Heart left ventricle (tissue), 16 donors: ENCODE measurements around the gene CAMTA1. TPM values are rescaled to one million over a fixed set of nuclear protein-coding genes. Genes with fewer than 3 reads are reported as not detected.
A peak's percentile ranks its signal among the peaks of the same experiment; 100 is the strongest.

ENCODE experiments used
- ATAC-seq, 4 donors: fragments of 200-7000 bp; cut with Tn5 transposase; one replicate each; pipeline ENCODE4 v1.9.1; 2020 to 2022; ENCODE audit warnings: moderate library complexity in 4 of 4, mild to moderate bottlenecking in 3 of 4, moderate number of reproducible peaks in 1 of 4
- DNase-seq, 5 donors: peaks; one replicate each; pipeline ENCODE4 v3.0.0-alpha.2; 2020
- H3K27ac ChIP-seq, 12 donors: fragments of 200-600 bp; sonication (generic) in 4 of 12; one replicate each; pipeline versions ENCODE4 v1.5.0 to v1.8.0; 2016 to 2022; ENCODE audit warnings: mild to moderate bottlenecking in 2 of 12
- H3K27me3 ChIP-seq, 9 donors: fragments of 200-600 bp; sonication (generic) in 2 of 9; one replicate each; pipeline versions ENCODE4 v1.5.1 to v1.8.0; 2016 to 2022; ENCODE audit warnings: mild to moderate bottlenecking in 3 of 9
- H3K36me3 ChIP-seq, 9 donors: fragments of 200-600 bp; sonication (generic) in 2 of 9; one replicate each; pipeline versions ENCODE4 v1.5.0 to v1.8.0; 2018 to 2022; ENCODE audit warnings: mild to moderate bottlenecking in 2 of 9
- H3K4me1 ChIP-seq, 12 donors: fragments of 200-600 bp; sonication (generic) in 4 of 12; one replicate each; pipeline versions ENCODE4 v1.5.0 to v1.8.0; 2016 to 2022; ENCODE audit warnings: mild to moderate bottlenecking in 3 of 12
- H3K4me3 ChIP-seq, 12 donors: fragments of 200-600 bp; sonication (generic) in 4 of 12; one replicate each; pipeline versions ENCODE4 v1.5.0 to v1.8.0; 2017 to 2022; ENCODE audit warnings: mild to moderate bottlenecking in 9 of 12, moderate library complexity in 4 of 12
- H3K9me3 ChIP-seq, 12 donors: fragments of 200-600 bp; sonication (generic) in 4 of 12; one replicate each; pipeline versions ENCODE4 v1.5.0 to v1.8.0; 2016 to 2022; ENCODE audit warnings: mild to moderate bottlenecking in 1 of 12
- CTCF ChIP-seq, 12 donors: fragments of 200-600 bp; sonication (generic) in 4 of 12; IDR thresholded peaks; one replicate each; pipeline versions ENCODE4 v1.5.0 to v1.8.0; 2018 to 2022; ENCODE audit warnings: antibody characterized with exemption in 12 of 12, mild to moderate bottlenecking in 5 of 12
- POLR2A ChIP-seq, 2 donors: fragments of 450-650 bp; IDR thresholded peaks; one replicate each; pipeline ENCODE4 v1.6.1; 2017; ENCODE audit warnings: antibody characterized with exemption in 2 of 2, mild to moderate bottlenecking in 2 of 2, moderate library complexity in 2 of 2
- WGBS, 4 donors: extraction: QIAGEN DNeasy Blood & Tissue Kit in 2 of 4; methylation state at CpG; one replicate each; pipeline versions ENCODE4 v1.1.5 to v1.1.7; 2013 to 2018; 5-methylcytosine and 5-hydroxymethylcytosine counted together
- intact Hi-C, 10 donors: fragments of 100-400 bp; cut with DNase I; formaldehyde crosslinking; loops; one replicate each; pipeline versions ENCODE4 v1.11.1 to v1.14.2; 2022
- polyA plus RNA-seq, 2 donors: library from polyadenylated mRNA; stranded (reverse); fragments of 200-250 nt; gene quantifications; one replicate each; pipeline ENCODE4 v1.2.3, GENCODE V29; 2013
- total RNA-seq, 9 donors: library from RNA; depleted of rRNA in 2 of 9; stranded (reverse); fragments of >200 nt in 2 of 9; fragmentation: NEBNext Ultra II Directional in 3 of 9; extraction: Animal tissue kit (Norgen Biotek cat#: 25700) in 3 of 9; gene quantifications; one replicate each; pipeline versions ENCODE4 v1.1.0 to v1.2.4, GENCODE V29; 2016 to 2023
- donor health status: ischemic (EF 13 %, LVEDD 7.1; RV severe dilation, severe dysfunction).
- donor health status: healthy with polysubstance abuse.
- donor health status: DM: no; HTN: yes; CAD: no.
- donor health status: DM: no; HTN: no; CAD: no.
- donor health status: ischemic (EF 25% LVEDD 6.9; RV normal size, moderate dysfunction).
- donor health status: ischemic (EF 25% LVEDD 5.7; RV mildly dilated, moderate dysfunction).
- donor health status: healthy.
- donor health status: DM: yes; HTN: yes; CAD: no.
- donor health status: ischemic (EF 35%, LVEDD 5.7; RV mildly dilated, moderate dysfunction).
- donor health status: nonischemic (EF 11% LVEDD 7.7; RV severe dilation, severe dysfunction).
- donor health status: DM: yes; HTN: yes; CAD: no.
- donor health status: PGD.
- donor health status: ischemic (EF 29% LVEDD 5.4; RV normal size, mild dysfunction).
- donor health status: nonischemic (EF 23%, LVEDD 6.1; RV moderate dilation, normal function).

The CAMTA1 gene
- total and polyA plus RNA-seq, 11 donors = 114 to 303 (median 137) TPM

- TF ChIP-seq CTCF (IDR thresholded peaks at IDR 0.05) (no peak), POLR2A (IDR thresholded peaks at IDR 0.05) (no peak)
- H3K9me3 ChIP-seq = no peaks in the 10 kb centered on the region
- no peak overlapping the region for H3K4me3 ChIP-seq
- no peaks in the 10 kb centered on the region for H3K4me1 ChIP-seq
- ATAC-seq (no peak), DNase-seq (no peak)
- intact Hi-C loops = loop anchor here in 1 of 10 donors (10.0 kb wide), 1 partner anchor 941 kb away; no protein-coding TSS in a partner anchor
- 93 to 99% (median 96%) methylated on average over 2 of the region's 2 CpGs for WGBS, 4 donors
- no peaks in the 10 kb centered on the region for H3K36me3 ChIP-seq
- H3K27me3 ChIP-seq = no peaks in the 10 kb centered on the region
- H3K27ac ChIP-seq = no peak overlapping the region
Observed at GRCh38 chr1:7655354-7655753, 870.1 kb downstream of the CAMTA1 start.

- Histone ChIP-seq H3K4me1 (no peaks in the 10 kb centered on the region), H3K27ac (no peak overlapping the region), H3K36me3 (no peaks in the 10 kb centered on the region), H3K4me3 (no peak overlapping the region), H3K9me3 (no peaks in the 10 kb centered on the region), H3K27me3 (no peaks in the 10 kb centered on the region)
- DNase-seq (no peak), ATAC-seq (no peak)
- TF ChIP-seq POLR2A (IDR thresholded peaks at IDR 0.05) (no peak), CTCF (IDR thresholded peaks at IDR 0.05) (no peak)
- intact Hi-C loops = loop anchor here in 1 of 10 donors (10.0 kb wide), 1 partner anchor 942 kb away; no protein-coding TSS in a partner anchor
- WGBS, 4 donors = 84 to 91% (median 87%) methylated on average over 23 to 24 of the region's 24 CpGs
Observed at GRCh38 chr1:7656557-7657215, 871.4 kb downstream of the CAMTA1 start.

DNA sequence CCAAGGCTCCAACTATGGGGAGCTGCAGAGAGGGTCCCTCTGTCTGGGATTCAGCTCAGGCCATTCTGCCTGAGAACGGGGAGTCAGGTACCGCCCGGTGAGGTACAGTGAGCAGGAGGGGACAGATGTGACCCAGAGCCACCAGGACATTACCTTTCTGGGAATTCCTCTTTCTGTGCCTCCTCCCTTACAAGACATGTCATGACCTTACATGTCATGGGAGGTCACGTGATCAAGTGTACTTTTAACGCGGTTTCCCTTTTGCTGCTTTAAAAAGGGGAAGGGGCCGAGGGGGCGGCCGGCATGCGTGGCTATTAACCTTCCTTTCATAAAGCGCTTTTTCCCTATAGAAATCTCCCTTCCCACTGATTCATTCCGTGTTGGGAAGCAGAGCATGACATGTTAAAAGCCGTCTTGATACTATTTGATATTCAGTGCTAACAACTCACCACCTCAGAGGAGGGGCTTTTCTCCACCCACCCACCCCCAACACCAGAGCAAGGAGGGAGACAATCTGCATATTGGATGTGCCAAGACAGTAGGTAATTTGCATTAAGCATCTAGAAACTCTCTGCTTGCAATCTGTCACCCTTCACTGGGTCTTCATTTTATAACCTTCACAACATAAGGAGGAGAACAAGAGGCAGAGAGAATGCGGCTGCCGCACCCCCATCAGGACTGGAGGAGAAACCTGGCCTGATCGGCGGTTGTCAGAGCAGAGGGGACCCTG, 872.2 kb downstream of the CAMTA1 start:
- Histone ChIP-seq H3K27ac (no peak overlapping the region), H3K4me3 (no peak overlapping the region), H3K36me3 (no peaks in the 10 kb centered on the region), H3K27me3 (no peaks in the 10 kb centered on the region), H3K9me3 (no peaks in the 10 kb centered on the region), H3K4me1 (no peaks in the 10 kb centered on the region)
- WGBS, 4 donors = 68 to 73% (median 73%) methylated on average over 17 of the region's 17 CpGs
- ATAC-seq (no peak), DNase-seq (no peak)
- intact Hi-C loops = loop anchor here in 1 of 10 donors (10.0 kb wide), 1 partner anchor 943 kb away; no protein-coding TSS in a partner anchor
- TF ChIP-seq POLR2A (IDR thresholded peaks at IDR 0.05) (no peak), CTCF (IDR thresholded peaks at IDR 0.05) (no peak)

GRCh38 chr1:7658099-7658498, 872.8 kb downstream of the CAMTA1 start:
- Histone ChIP-seq H3K4me3 (no peak overlapping the region), H3K4me1 (no peaks in the 10 kb centered on the region), H3K27me3 (no peaks in the 10 kb centered on the region), H3K27ac (no peak overlapping the region), H3K9me3 (no peaks in the 10 kb centered on the region), H3K36me3 (no peaks in the 10 kb centered on the region)
- DNase-seq = no peak
- TF ChIP-seq CTCF (IDR thresholded peaks at IDR 0.05) (no peak), POLR2A (IDR thresholded peaks at IDR 0.05) (no peak)
- ATAC-seq = peak; percentile 19 to 64 (median 54)
- intact Hi-C loops = loop anchor here in 1 of 10 donors (10.0 kb wide), 1 partner anchor 943 kb away; no protein-coding TSS in a partner anchor
- WGBS, 4 donors = 57 to 65% (median 62%) methylated on average over 7 of the region's 7 CpGs
